IPS DF 6.9 (cell line): Measurements from ENCODE around the gene SPATA4.
"Not testable (repeated sequence)": the region's sequence is repeated elsewhere in the genome, so short reads cannot be mapped to it uniquely, and the experiment has no call there.

Experiments
- DNase-seq: peaks from one replicate; pipeline ENCODE4 v3.0.0-alpha.2; 2013; ENCODE audit warnings: low read depth, low spot score
- H3K27ac ChIP-seq: one replicate; pipeline ENCODE4 v1.5.1; 2013; ENCODE audit warnings: low read length, control low read depth
- H3K27me3 ChIP-seq: 2 replicates; pipeline ENCODE4 v1.6.1; 2013; ENCODE audit warnings: mild to moderate bottlenecking, low read length; ENCODE audit not compliant: control insufficient read depth, insufficient read depth
- H3K36me3 ChIP-seq: 2 replicates; pipeline ENCODE4 v1.6.1; 2013; ENCODE audit warnings: low read length; ENCODE audit not compliant: control insufficient read depth, insufficient read depth
- H3K4me1 ChIP-seq: 2 replicates; pipeline ENCODE4 v1.6.1; 2013; ENCODE audit warnings: low read length; ENCODE audit not compliant: control insufficient read depth, insufficient read depth
- H3K4me3 ChIP-seq: 2 replicates; pipeline ENCODE4 v1.5.1; 2013; ENCODE audit warnings: mild to moderate bottlenecking, low read length
- H3K9me3 ChIP-seq: 2 replicates; pipeline ENCODE4 v1.6.1; 2013; ENCODE audit warnings: low read length, inconsistent platforms; ENCODE audit not compliant: control insufficient read depth, insufficient read depth
- WGBS: extraction: QIAGEN DNeasy Blood & Tissue Kit; methylation state at CpG from one replicate; pipeline ENCODE4 v1.1.7; 2013; ENCODE audit warnings: mixed read lengths, missing lambda C conversion rate; ENCODE audit not compliant: insufficient read length, insufficient coverage; 5-methylcytosine and 5-hydroxymethylcytosine counted together

The SPATA4 gene

GRCh38 chr4:176222149-176222548 lies 26.8 kb upstream of the SPATA4 start:
- Histone ChIP-seq H3K36me3 (no peaks in the 10 kb centered on the region), H3K27ac (no peak overlapping the region), H3K9me3 (no peaks in the 10 kb centered on the region), H3K4me3 (no peak overlapping the region), H3K27me3 (no peaks in the 10 kb centered on the region), H3K4me1 (no peaks in the 10 kb centered on the region)
- no peak for DNase-seq
- no CpG with 5 or more reads among the region's 5 CpGs for WGBS

- H3K27ac ChIP-seq = no peak overlapping the region
- no CpG with 5 or more reads among the region's 2 CpGs for WGBS
Measured at GRCh38 chr4:176217510-176217909, 22.1 kb upstream of the SPATA4 start.

DNA sequence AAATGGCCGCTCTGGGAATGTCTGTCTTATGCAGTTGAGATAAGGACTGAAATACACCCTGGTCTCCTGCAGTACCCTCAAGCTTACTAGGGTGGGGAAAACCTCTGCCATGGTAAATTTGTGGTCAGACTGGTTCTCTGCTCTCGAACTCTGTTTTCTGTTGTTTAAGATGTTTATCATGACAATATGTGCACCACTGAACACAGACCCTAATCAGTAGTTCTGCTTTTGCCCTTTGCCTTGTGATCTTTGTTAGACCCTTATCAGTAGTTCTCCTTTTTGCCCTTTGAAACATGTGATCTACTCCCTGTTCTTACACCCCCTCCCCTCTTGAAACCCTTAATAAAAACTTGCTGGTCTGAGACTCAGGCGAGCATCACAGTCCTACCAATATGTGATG lies 17.0 kb upstream of the SPATA4 start:
- H3K4me3 ChIP-seq, DNase-seq, H3K9me3 ChIP-seq, H3K36me3 ChIP-seq, H3K4me1 ChIP-seq, H3K27me3 ChIP-seq, H3K27ac ChIP-seq: not testable (repeated sequence)
- WGBS = no CpG with 5 or more reads among the region's 3 CpGs

More at GRCh38 chr4:176217510-176217909, 22.1 kb upstream of the SPATA4 start:
- Histone ChIP-seq H3K4me3 (no peak overlapping the region), H3K4me1 (no peaks in the 10 kb centered on the region), H3K27me3 (no peaks in the 10 kb centered on the region), H3K9me3 (no peaks in the 10 kb centered on the region), H3K36me3 (no peaks in the 10 kb centered on the region)
- no peak for DNase-seq

GRCh38 chr4:176210579-176211296 lies 15.4 kb upstream of the SPATA4 start:
- 100% methylated on average over 2 of the region's 7 CpGs for WGBS
- H3K27me3 ChIP-seq = no peaks in the 10 kb centered on the region
- H3K27ac ChIP-seq = no peak overlapping the region
- no peaks in the 10 kb centered on the region for H3K9me3 ChIP-seq
- no peaks in the 10 kb centered on the region for H3K36me3 ChIP-seq
- no peak overlapping the region for H3K4me3 ChIP-seq
- no peaks in the 10 kb centered on the region for H3K4me1 ChIP-seq
- DNase-seq = no peak

- no CpG with 5 or more reads among the region's 3 CpGs for WGBS
- Histone ChIP-seq H3K27ac (no peak overlapping the region), H3K27me3 (no peaks in the 10 kb centered on the region), H3K9me3 (no peaks in the 10 kb centered on the region), H3K36me3 (no peaks in the 10 kb centered on the region), H3K4me1 (peaks cover 2% of the 10 kb centered on the region), H3K4me3 (no peak overlapping the region)
- DNase-seq = no peak
Measured at GRCh38 chr4:176210101-176210500, 14.7 kb upstream of the SPATA4 start.

- no CpG with 5 or more reads among the region's 4 CpGs for WGBS
- Histone ChIP-seq H3K9me3 (no peaks in the 10 kb centered on the region), H3K27me3 (no peaks in the 10 kb centered on the region), H3K36me3 (no peaks in the 10 kb centered on the region), H3K4me3 (no peak overlapping the region), H3K27ac (no peak overlapping the region), H3K4me1 (peaks cover 3% of the 10 kb centered on the region)
- no peak for DNase-seq
Measured at GRCh38 chr4:176209535-176209934, 14.2 kb upstream of the SPATA4 start.

DNA sequence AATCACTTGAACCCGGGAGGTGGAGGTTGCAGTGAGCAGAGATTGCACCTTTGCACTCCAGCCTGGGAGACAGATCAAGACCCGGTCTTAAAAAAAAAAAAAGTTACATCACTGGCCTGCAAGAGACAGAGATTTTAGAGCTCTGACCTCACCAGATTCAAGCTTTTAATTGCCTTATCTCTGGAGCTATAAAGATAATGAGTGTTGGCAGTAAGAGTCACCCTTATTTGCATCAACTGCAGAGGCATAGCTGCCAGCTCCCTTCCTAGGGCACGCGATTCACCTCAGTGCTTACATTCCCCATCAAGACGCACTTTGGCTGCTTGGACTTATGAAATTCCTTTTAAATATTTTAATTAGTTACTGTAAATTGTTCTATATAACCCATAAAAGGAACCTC lies 12.5 kb upstream of the SPATA4 start:
- DNase-seq = no peak
- Histone ChIP-seq H3K4me3 (no peak overlapping the region), H3K27me3 (no peaks in the 10 kb centered on the region), H3K36me3 (no peaks in the 10 kb centered on the region), H3K27ac (no peak overlapping the region), H3K9me3 (no peaks in the 10 kb centered on the region), H3K4me1 (peaks cover 3% of the 10 kb centered on the region)
- no CpG with 5 or more reads among the region's 5 CpGs for WGBS

DNA sequence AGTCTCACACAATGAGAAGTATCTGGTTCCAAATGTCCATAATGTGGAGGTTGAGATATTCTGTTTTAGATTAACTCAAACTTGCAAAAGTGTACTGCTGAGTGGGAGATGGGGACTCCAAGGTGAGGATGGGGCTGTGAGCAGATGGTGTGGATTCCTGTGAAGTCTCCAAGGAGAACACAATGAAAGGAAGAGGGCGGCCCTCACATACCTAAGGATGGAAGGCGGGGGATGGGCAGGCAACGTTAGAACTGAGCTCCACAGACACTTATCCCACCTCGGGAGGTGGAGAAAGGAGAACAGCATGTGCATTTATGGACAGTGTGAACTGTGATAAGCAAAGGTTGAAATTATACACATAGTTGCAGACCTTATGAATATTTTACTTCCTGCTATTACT lies 9.9 kb upstream of the SPATA4 start:
- Histone ChIP-seq H3K27ac (no peak overlapping the region), H3K4me1 (peaks cover 3% of the 10 kb centered on the region), H3K36me3 (no peaks in the 10 kb centered on the region), H3K27me3 (no peaks in the 10 kb centered on the region), H3K4me3 (no peak overlapping the region), H3K9me3 (no peaks in the 10 kb centered on the region; the same call in 1 of the 2 replicates)
- no CpG with 5 or more reads among the region's 4 CpGs for WGBS
- no peak for DNase-seq

DNA sequence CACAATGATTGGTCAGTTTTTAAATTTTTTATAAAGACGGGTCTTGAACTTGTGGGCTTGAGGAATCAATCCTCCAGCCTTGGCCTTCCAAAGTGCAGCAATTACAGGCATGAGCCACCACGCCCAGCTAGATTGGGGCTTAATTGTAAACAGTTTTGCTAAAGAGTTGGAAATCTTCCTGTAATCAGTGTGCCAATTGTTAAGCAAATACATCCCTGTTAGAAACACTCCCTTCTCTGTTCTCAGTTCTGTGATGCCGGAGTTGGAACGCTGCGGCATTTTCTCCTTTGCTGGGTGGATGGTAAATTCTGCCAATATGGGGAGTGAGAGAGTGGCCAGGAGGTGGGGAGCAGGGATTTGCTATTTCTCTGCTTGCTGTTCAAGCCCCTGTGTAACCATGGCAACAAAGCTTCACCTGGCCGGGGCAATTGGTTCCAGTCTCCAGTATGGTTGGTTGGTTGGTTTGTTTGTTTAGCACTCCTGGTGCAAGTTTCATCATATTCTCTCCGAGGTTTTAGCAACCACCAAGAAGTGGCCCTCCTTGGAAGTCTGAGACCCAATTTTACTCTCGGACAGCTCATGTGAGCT lies 3.0 kb upstream of the SPATA4 start:
- no peaks in the 10 kb centered on the region for H3K27me3 ChIP-seq
- H3K4me3 ChIP-seq = no peak overlapping the region
- H3K4me1 ChIP-seq = no peaks in the 10 kb centered on the region; the same call in 1 of the 2 replicates
- H3K9me3 ChIP-seq = no peaks in the 10 kb centered on the region; the same call in 1 of the 2 replicates
- H3K36me3 ChIP-seq = no peaks in the 10 kb centered on the region
- H3K27ac ChIP-seq = no peak overlapping the region
- WGBS = no CpG with 5 or more reads among the region's 8 CpGs
- DNase-seq = no peak

DNA sequence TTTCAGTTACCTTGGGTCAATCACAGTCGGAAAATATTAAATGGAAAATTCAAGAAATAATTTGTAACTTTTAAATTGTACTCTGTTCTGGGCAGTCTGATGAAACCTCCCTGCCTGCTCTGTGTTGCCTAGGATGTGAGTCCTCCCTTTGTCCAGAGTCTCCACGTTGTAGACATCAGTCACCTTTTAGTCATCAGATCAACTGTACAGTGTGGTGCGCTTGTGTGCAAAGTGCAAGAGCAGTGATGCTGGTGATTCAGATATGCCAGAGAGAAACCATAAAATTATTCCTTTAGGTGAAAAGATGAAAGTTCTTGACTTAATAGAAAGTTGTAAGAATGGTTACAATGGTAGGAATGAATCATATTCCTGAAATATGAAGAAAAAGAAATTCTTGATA lies 1.4 kb downstream of the SPATA4 start:
- no peak for DNase-seq
- no CpG with 5 or more reads among the region's 3 CpGs for WGBS
- Histone ChIP-seq H3K4me1 (no peaks in the 10 kb centered on the region; the same call in 1 of the 2 replicates), H3K27ac (no peak overlapping the region), H3K4me3 (no peak overlapping the region), H3K9me3 (no peaks in the 10 kb centered on the region), H3K27me3 (no peaks in the 10 kb centered on the region), H3K36me3 (no peaks in the 10 kb centered on the region)

DNA sequence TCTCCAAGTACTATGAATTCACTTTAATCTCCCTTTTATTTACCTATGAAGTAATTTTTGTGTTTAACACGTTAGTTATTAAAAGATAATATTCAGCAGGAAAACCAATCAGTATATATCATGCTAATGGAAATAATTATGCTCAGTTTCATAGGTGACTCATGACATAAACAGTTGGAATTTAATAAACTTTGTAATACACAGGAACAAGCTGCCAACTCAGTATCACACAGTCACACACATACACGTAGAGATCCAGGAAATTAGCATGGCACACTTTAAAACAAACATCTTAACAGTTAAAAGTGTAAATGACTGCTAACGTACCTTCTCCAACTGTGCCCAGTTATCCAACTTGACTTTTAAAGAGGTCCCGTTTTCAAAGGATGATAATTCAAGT lies 2.3 kb downstream of the SPATA4 start:
- Histone ChIP-seq H3K27me3 (no peaks in the 10 kb centered on the region), H3K4me1 (no peaks in the 10 kb centered on the region), H3K9me3 (no peaks in the 10 kb centered on the region), H3K4me3 (no peak overlapping the region), H3K27ac (no peak overlapping the region), H3K36me3 (no peaks in the 10 kb centered on the region)
- no CpG with 5 or more reads among the region's 4 CpGs for WGBS
- no peak for DNase-seq
